ENCODE measurements around the gene FOS.
"Not testable (repeated sequence)": the region's sequence is repeated elsewhere in the genome, so short reads cannot be mapped to it uniquely, and the experiment has no call there.

The FOS gene

GRCh38 chr14:75308991-75309390 lies 30.4 kb downstream of the FOS start:
- H3K27me3 Mint-ChIP-seq, result peaks cover 14% of the 10 kb centered on the region
- not testable (repeated sequence) for ATAC-seq, H3K4me3 Mint-ChIP-seq, H3K27ac Mint-ChIP-seq, DNase-seq, H3K4me1 Mint-ChIP-seq, H3K9me3 Mint-ChIP-seq

GRCh38 chr14:75309561-75309960 lies 30.9 kb downstream of the FOS start:
- not testable (repeated sequence) for H3K9me3 Mint-ChIP-seq, H3K4me3 Mint-ChIP-seq, H3K4me1 Mint-ChIP-seq, ATAC-seq, DNase-seq, H3K27ac Mint-ChIP-seq
- peaks cover 13% of the 10 kb centered on the region for H3K27me3 Mint-ChIP-seq

GRCh38 chr14:75310295-75311111 lies 31.9 kb downstream of the FOS start:
- Mint-ChIP-seq H3K4me1 (peaks cover 14% of the 10 kb centered on the region), H3K27ac (no peak overlapping the region), H3K4me3 (no peak overlapping the region), H3K9me3 (no peaks in the 10 kb centered on the region), H3K27me3 (peaks cover 12% of the 10 kb centered on the region)
- ATAC-seq, result no peak
- DNase-seq, result no peak

- no peaks in the 10 kb centered on the region for H3K9me3 Mint-ChIP-seq
- H3K27ac Mint-ChIP-seq, result peak overlapping the region; percentile 28 to 41
- peaks cover 14% of the 10 kb centered on the region for H3K4me1 Mint-ChIP-seq
- no peak for ATAC-seq
- peaks cover 18% of the 10 kb centered on the region for H3K27me3 Mint-ChIP-seq
- H3K4me3 Mint-ChIP-seq, result no peak overlapping the region
- no peak for DNase-seq
Observed at GRCh38 chr14:75311356-75311755, 32.7 kb downstream of the FOS start.

GRCh38 chr14:75312341-75312740 lies 33.7 kb downstream of the FOS start:
- no peak overlapping the region for H3K4me3 Mint-ChIP-seq
- DNase-seq (no peak), ATAC-seq (no peak)
- peaks cover 10% of the 10 kb centered on the region for H3K4me1 Mint-ChIP-seq
- no peaks in the 10 kb centered on the region for H3K9me3 Mint-ChIP-seq
- no peak overlapping the region for H3K27ac Mint-ChIP-seq
- peaks cover 13% of the 10 kb centered on the region for H3K27me3 Mint-ChIP-seq

- peaks cover 10% of the 10 kb centered on the region for H3K27me3 Mint-ChIP-seq
- H3K4me1 Mint-ChIP-seq, result peaks cover 4% of the 10 kb centered on the region
- no peak overlapping the region for H3K4me3 Mint-ChIP-seq
- H3K9me3 Mint-ChIP-seq, result no peaks in the 10 kb centered on the region
- no peak overlapping the region for H3K27ac Mint-ChIP-seq
- DNase-seq (no peak), ATAC-seq (no peak)
Observed at GRCh38 chr14:75313294-75313693, 34.7 kb downstream of the FOS start.

- no peaks in the 10 kb centered on the region for H3K9me3 Mint-ChIP-seq
- DNase-seq, result no peak
- no peak overlapping the region for H3K4me3 Mint-ChIP-seq
- H3K27ac Mint-ChIP-seq, result peak overlapping the region in 1 of 2 donors; percentile 31
- peaks cover 10% of the 10 kb centered on the region for H3K27me3 Mint-ChIP-seq
- H3K4me1 Mint-ChIP-seq, result peaks cover 4% of the 10 kb centered on the region
- no peak for ATAC-seq
Observed at GRCh38 chr14:75315144-75315543, 36.5 kb downstream of the FOS start.

GRCh38 chr14:75317148-75317547 lies 38.5 kb downstream of the FOS start:
- Mint-ChIP-seq H3K27me3 (peaks cover 20% of the 10 kb centered on the region), H3K9me3 (no peaks in the 10 kb centered on the region), H3K27ac (peak overlapping the region; percentile 1 to 16), H3K4me1 (peaks cover 4% of the 10 kb centered on the region), H3K4me3 (no peak overlapping the region)
- DNase-seq (no peak), ATAC-seq (no peak)

- Mint-ChIP-seq H3K27me3 (peaks cover 20% of the 10 kb centered on the region), H3K27ac (no peak overlapping the region), H3K4me1 (peaks cover 4% of the 10 kb centered on the region), H3K9me3 (no peaks in the 10 kb centered on the region), H3K4me3 (no peak overlapping the region)
- DNase-seq (no peak), ATAC-seq (no peak)
Observed at GRCh38 chr14:75318353-75318752, 39.7 kb downstream of the FOS start.

GRCh38 chr14:75319021-75319420 lies 40.4 kb downstream of the FOS start:
- Mint-ChIP-seq H3K4me3 (no peak overlapping the region), H3K9me3 (no peaks in the 10 kb centered on the region), H3K27me3 (peaks cover 20% of the 10 kb centered on the region), H3K4me1 (peaks cover 4% of the 10 kb centered on the region), H3K27ac (no peak overlapping the region)
- DNase-seq (no peak), ATAC-seq (no peak)

GRCh38 chr14:75320196-75320595 lies 41.6 kb downstream of the FOS start:
- H3K4me3 Mint-ChIP-seq, result no peak overlapping the region
- peak overlapping the region in 1 of 2 donors; percentile 9 for H3K27ac Mint-ChIP-seq
- DNase-seq, result no peak
- peaks cover 3% of the 10 kb centered on the region for H3K4me1 Mint-ChIP-seq
- no peaks in the 10 kb centered on the region for H3K9me3 Mint-ChIP-seq
- H3K27me3 Mint-ChIP-seq, result peaks cover 19% of the 10 kb centered on the region
- ATAC-seq, result no peak

GRCh38 chr14:75322746-75323145 lies 44.1 kb downstream of the FOS start:
- no peak overlapping the region for H3K4me3 Mint-ChIP-seq
- no peak for ATAC-seq
- H3K9me3 Mint-ChIP-seq, result no peaks in the 10 kb centered on the region
- H3K4me1 Mint-ChIP-seq, result no peaks in the 10 kb centered on the region
- DNase-seq, result no peak
- H3K27me3 Mint-ChIP-seq, result peaks cover 10% of the 10 kb centered on the region
- no peak overlapping the region for H3K27ac Mint-ChIP-seq

- H3K4me1 Mint-ChIP-seq, result no peaks in the 10 kb centered on the region
- H3K27ac Mint-ChIP-seq, result no peak overlapping the region
- DNase-seq (no peak), ATAC-seq (no peak)
- H3K27me3 Mint-ChIP-seq, result peaks cover 10% of the 10 kb centered on the region
- H3K9me3 Mint-ChIP-seq, result no peaks in the 10 kb centered on the region
- H3K4me3 Mint-ChIP-seq, result no peak overlapping the region
Observed at GRCh38 chr14:75323571-75323970, 44.9 kb downstream of the FOS start.

GRCh38 chr14:75328558-75329155 lies 50.0 kb downstream of the FOS start:
- no peak overlapping the region for H3K27ac Mint-ChIP-seq
- DNase-seq, result no peak
- no peak overlapping the region for H3K4me3 Mint-ChIP-seq
- peaks cover 5% of the 10 kb centered on the region for H3K4me1 Mint-ChIP-seq
- no peaks in the 10 kb centered on the region for H3K9me3 Mint-ChIP-seq
- no peak for ATAC-seq
- H3K27me3 Mint-ChIP-seq, result no peaks in the 10 kb centered on the region

- no peaks in the 10 kb centered on the region for H3K9me3 Mint-ChIP-seq
- peaks cover 12% of the 10 kb centered on the region for H3K4me1 Mint-ChIP-seq
- H3K27ac Mint-ChIP-seq, result peak overlapping the region in 1 of 2 donors; percentile 9
- H3K27me3 Mint-ChIP-seq, result no peaks in the 10 kb centered on the region
- no peak overlapping the region for H3K4me3 Mint-ChIP-seq
- no peak for ATAC-seq
- no peak for DNase-seq
Observed at GRCh38 chr14:75329369-75329768, 50.7 kb downstream of the FOS start.

GRCh38 chr14:75331471-75331870 lies 52.8 kb downstream of the FOS start:
- Mint-ChIP-seq H3K27me3 (no peaks in the 10 kb centered on the region), H3K9me3 (no peaks in the 10 kb centered on the region)

More at GRCh38 chr14:75331471-75331870, 52.8 kb downstream of the FOS start:
- ATAC-seq (no peak), DNase-seq (no peak)
- peaks cover 24% of the 10 kb centered on the region for H3K4me1 Mint-ChIP-seq
- H3K4me3 Mint-ChIP-seq, result no peak overlapping the region
- no peak overlapping the region for H3K27ac Mint-ChIP-seq

Measured in stimulated activated naive CD8-positive, alpha-beta T cell treated with anti-CD3 and anti-CD28 coated beads, Interleukin-15, amount 100 ng/mL, for 72 hours (primary cell).